GM23248 (cell line): ENCODE results near the gene CNTNAP5. TPM values are rescaled to one million over a fixed set of nuclear protein-coding genes. Genes with fewer than 3 reads are reported as not detected.

ENCODE experiments used
- DNase-seq: peaks from one replicate; pipeline ENCODE4 v3.0.0-alpha.2; 2015
- H2AFZ ChIP-seq: fragments of 200-600 bp; sonication (generic); 2 replicates; pipeline ENCODE4 v1.6.1; 2016; ENCODE audit warnings: antibody characterized with exemption
- H3F3A ChIP-seq: fragments of 200-600 bp; sonication (generic); 2 replicates; pipeline ENCODE4 v1.6.1; 2016; ENCODE audit warnings: mild to moderate bottlenecking, antibody characterized with exemption, mixed run types; ENCODE audit not compliant: insufficient read depth
- H3K27ac ChIP-seq: fragments of 200-600 bp; sonication (generic); 2 replicates; pipeline ENCODE4 v1.5.1; 2016; ENCODE audit warnings: mild to moderate bottlenecking
- H3K27me3 ChIP-seq: fragments of 200-600 bp; sonication (generic); replicated peaks from 2 replicates; pipeline ENCODE4 v1.6.1; 2016; ENCODE audit warnings: mild to moderate bottlenecking; ENCODE audit not compliant: insufficient read depth
- H3K36me3 ChIP-seq: fragments of 200-600 bp; sonication (generic); 2 replicates; pipeline ENCODE4 v1.6.1; 2016; ENCODE audit warnings: low read depth, mild to moderate bottlenecking
- H3K4me1 ChIP-seq: fragments of 200-600 bp; sonication (generic); 2 replicates; pipeline ENCODE4 v1.6.1; 2016; ENCODE audit warnings: mild to moderate bottlenecking; ENCODE audit not compliant: insufficient read depth
- H3K4me2 ChIP-seq: fragments of 200-600 bp; sonication (generic); one replicate; pipeline ENCODE4 v1.6.1; 2016; ENCODE audit warnings: mild to moderate bottlenecking; ENCODE audit not compliant: unreplicated experiment
- H3K4me3 ChIP-seq: fragments of 200-600 bp; sonication (generic); 2 replicates; pipeline ENCODE4 v1.5.1; 2016; ENCODE audit warnings: mild to moderate bottlenecking
- H3K79me2 ChIP-seq: fragments of 200-600 bp; sonication (generic); 2 replicates; pipeline ENCODE4 v1.6.1; 2016; ENCODE audit warnings: mild to moderate bottlenecking; ENCODE audit not compliant: insufficient read depth
- H3K9ac ChIP-seq: fragments of 200-600 bp; sonication (generic); 2 replicates; pipeline ENCODE4 v1.6.1; 2016; ENCODE audit warnings: mild to moderate bottlenecking
- H3K9me2 ChIP-seq: fragments of 200-600 bp; sonication (generic); 2 replicates; pipeline ENCODE4 v1.6.1; 2016; ENCODE audit warnings: mixed run types, mild to moderate bottlenecking, moderate library complexity; ENCODE audit not compliant: insufficient read depth
- H3K9me3 ChIP-seq: fragments of 200-600 bp; sonication (generic); one replicate; pipeline ENCODE4 v1.6.1; 2017; ENCODE audit warnings: low read depth
- H4K20me1 ChIP-seq: fragments of 200-600 bp; sonication (generic); 2 replicates; pipeline ENCODE4 v1.6.0; 2016; ENCODE audit not compliant: insufficient read depth
- EZH2 ChIP-seq: fragments of 200-600 bp; sonication (generic); IDR thresholded peaks from 2 replicates; pipeline ENCODE4 v1.6.1; 2018; ENCODE audit warnings: antibody characterized with exemption, mild to moderate bottlenecking; ENCODE audit not compliant: insufficient read depth, poor library complexity, severe bottlenecking
- EZH2phosphoT487 ChIP-seq: fragments of 200-600 bp; sonication (generic); IDR thresholded peaks from 2 replicates; pipeline ENCODE4 v1.6.1; 2018; ENCODE audit warnings: antibody characterized with exemption, moderate library complexity, mild to moderate bottlenecking, low read depth; ENCODE audit not compliant: insufficient read depth
- WGBS, 2 experiments: methylation state at CpG; one replicate each; pipeline ENCODE4 v1.1.6; 2015 to 2017; ENCODE audit warnings: low lambda C conversion rate in 2 of 2, low coverage in 1 of 2; ENCODE audit errors: missing lambda C conversion rate in 2 of 2; 5-methylcytosine and 5-hydroxymethylcytosine counted together
- in situ Hi-C: fragments of 300-500 bp; cut with MboI; formaldehyde crosslinking; loops from 2 replicates; pipeline ENCODE4 v1.15.0; 2020
- polyA plus RNA-seq: library from polyadenylated mRNA; unstranded; fragments of >200 nt; fragmentation: Nextera tagmentation; extraction: Ambion mirVana; gene quantifications from 2 replicates; pipeline ENCODE4 v1.2.1, GENCODE V29; 2016
- total RNA-seq: library from RNA; depleted of rRNA; stranded (reverse); fragments of >200 nt; shearing (Covaris generic); gene quantifications from 2 replicates; pipeline ENCODE4 v1.2.3, GENCODE V29; 2014

The CNTNAP5 gene
- total and polyA plus RNA-seq, 2 experiments from 2014 or later, result not detected

DNA sequence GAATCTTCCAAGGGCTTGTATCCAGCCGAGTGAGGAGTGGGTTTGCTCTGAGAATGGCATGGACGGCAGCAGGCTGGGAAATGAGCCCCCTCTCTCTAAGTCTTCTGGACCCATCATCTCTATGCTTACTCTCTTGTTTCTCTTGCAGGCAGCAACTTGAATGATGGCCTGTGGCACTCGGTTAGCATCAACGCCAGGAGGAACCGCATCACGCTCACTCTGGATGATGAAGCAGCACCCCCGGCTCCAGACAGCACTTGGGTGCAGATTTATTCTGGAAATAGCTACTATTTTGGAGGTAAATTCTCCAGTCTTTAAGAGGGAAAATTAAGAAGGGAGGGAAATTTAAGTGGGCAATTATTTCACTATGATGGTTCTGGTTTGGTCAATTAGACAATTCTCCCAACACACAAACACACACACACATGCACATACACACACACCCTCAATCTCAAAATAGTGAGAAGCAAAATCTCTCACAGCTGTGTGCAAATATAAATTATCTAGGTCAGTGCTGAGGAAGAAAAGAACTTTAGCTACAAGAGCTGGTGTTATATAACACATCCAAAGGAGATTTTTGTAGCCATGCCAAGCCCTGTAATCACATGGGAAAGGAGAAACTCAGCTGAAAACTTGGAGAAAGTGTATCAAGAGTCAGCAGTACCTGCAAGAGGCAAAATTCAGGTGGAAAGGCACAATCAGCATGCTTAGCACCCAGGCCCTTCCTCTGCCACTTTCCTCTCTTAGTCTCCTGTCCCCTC, 499.2 kb downstream of the CNTNAP5 start:
- H3K9me3 ChIP-seq, result no peaks in the 10 kb centered on the region
- in situ Hi-C loops, result no loop called here
- no peak overlapping the region for H3K4me2 ChIP-seq
- H3K4me3 ChIP-seq, result no peak overlapping the region
- H3K27ac ChIP-seq, result no peak overlapping the region
- TF ChIP-seq EZH2phosphoT487 (no peak), EZH2 (no peak)
- no peak overlapping the region for H2AFZ ChIP-seq
- no peaks in the 10 kb centered on the region for H3F3A ChIP-seq
- DNase-seq, result no peak
- H3K27me3 ChIP-seq, result no peaks in the 10 kb centered on the region
- no peaks in the 10 kb centered on the region for H3K4me1 ChIP-seq
- no peaks in the 10 kb centered on the region for H3K79me2 ChIP-seq
- H4K20me1 ChIP-seq, result no peaks in the 10 kb centered on the region
- WGBS, 2 experiments, result 51 to 55% methylated on average over 7 of the region's 7 CpGs
- H3K36me3 ChIP-seq, result no peaks in the 10 kb centered on the region
- H3K9me2 ChIP-seq, result no peaks in the 10 kb centered on the region
- no peak overlapping the region for H3K9ac ChIP-seq

DNA sequence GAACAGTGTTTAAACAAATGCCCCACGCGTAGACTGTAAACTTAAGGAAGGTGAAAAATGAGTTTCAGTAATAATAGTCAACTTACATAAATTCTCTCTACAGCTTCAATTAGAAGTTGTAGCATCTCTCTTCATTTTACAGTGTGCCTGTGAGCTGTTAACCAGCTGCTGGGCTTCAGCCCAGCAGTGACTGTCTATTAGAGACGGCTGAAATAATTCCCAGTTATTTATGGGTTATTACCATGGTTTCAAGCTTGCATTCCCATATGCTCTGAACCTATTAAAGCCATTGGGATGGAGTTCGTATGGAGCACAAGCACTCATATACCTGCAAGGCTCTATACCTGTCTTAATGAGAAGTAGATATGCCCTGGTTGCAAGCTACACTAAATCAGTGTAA, 501.1 kb downstream of the CNTNAP5 start:
- H3K36me3 ChIP-seq, result no peaks in the 10 kb centered on the region
- no peak overlapping the region for H3K27ac ChIP-seq
- no peaks in the 10 kb centered on the region for H3K27me3 ChIP-seq
- TF ChIP-seq EZH2phosphoT487 (no peak), EZH2 (no peak)
- H3K9ac ChIP-seq, result no peak overlapping the region
- WGBS, 2 experiments, result 18 to 24% methylated on average over 4 of the region's 4 CpGs
- no peak overlapping the region for H2AFZ ChIP-seq
- no peaks in the 10 kb centered on the region for H3K9me3 ChIP-seq
- in situ Hi-C loops, result no loop called here
- H3K4me3 ChIP-seq, result no peak overlapping the region
- H4K20me1 ChIP-seq, result no peaks in the 10 kb centered on the region
- no peaks in the 10 kb centered on the region for H3K79me2 ChIP-seq
- H3K4me1 ChIP-seq, result no peaks in the 10 kb centered on the region
- H3F3A ChIP-seq, result no peaks in the 10 kb centered on the region
- no peak for DNase-seq
- no peak overlapping the region for H3K4me2 ChIP-seq
- H3K9me2 ChIP-seq, result no peaks in the 10 kb centered on the region

DNA sequence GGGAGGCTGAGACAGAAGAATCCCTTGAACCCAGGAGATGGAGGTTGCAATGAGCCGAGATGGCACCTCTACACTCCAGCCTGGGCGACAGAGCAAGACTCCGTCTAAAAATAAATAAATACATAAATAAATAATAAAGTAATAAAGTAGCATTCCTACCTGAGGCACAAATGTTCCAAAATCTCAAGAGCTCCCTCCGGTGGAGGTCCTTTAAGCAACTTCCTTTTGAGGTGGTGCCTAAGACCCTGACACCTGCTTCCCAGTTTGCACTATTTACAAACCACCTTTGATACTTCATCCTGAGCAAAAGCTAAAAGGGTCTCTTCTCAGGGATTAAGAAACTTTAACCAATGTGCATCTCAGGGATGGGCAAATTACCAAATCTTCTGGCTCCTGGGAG, 505.1 kb downstream of the CNTNAP5 start:
- Histone ChIP-seq H3K27me3 (no peaks in the 10 kb centered on the region), H4K20me1 (no peaks in the 10 kb centered on the region), H3K36me3 (no peaks in the 10 kb centered on the region), H3K79me2 (no peaks in the 10 kb centered on the region), H3K4me2 (no peak overlapping the region), H3K27ac (no peak overlapping the region), H3F3A (no peaks in the 10 kb centered on the region), H2AFZ (no peak overlapping the region), H3K9me2 (no peaks in the 10 kb centered on the region), H3K4me1 (no peaks in the 10 kb centered on the region), H3K9me3 (no peaks in the 10 kb centered on the region), H3K9ac (no peak overlapping the region), H3K4me3 (no peak overlapping the region)
- WGBS, 2 experiments, result 35 to 41% methylated on average over 4 of the region's 4 CpGs
- in situ Hi-C loops, result no loop called here
- no peak for DNase-seq
- TF ChIP-seq EZH2, result no peak
- no peak for TF ChIP-seq EZH2phosphoT487

DNA sequence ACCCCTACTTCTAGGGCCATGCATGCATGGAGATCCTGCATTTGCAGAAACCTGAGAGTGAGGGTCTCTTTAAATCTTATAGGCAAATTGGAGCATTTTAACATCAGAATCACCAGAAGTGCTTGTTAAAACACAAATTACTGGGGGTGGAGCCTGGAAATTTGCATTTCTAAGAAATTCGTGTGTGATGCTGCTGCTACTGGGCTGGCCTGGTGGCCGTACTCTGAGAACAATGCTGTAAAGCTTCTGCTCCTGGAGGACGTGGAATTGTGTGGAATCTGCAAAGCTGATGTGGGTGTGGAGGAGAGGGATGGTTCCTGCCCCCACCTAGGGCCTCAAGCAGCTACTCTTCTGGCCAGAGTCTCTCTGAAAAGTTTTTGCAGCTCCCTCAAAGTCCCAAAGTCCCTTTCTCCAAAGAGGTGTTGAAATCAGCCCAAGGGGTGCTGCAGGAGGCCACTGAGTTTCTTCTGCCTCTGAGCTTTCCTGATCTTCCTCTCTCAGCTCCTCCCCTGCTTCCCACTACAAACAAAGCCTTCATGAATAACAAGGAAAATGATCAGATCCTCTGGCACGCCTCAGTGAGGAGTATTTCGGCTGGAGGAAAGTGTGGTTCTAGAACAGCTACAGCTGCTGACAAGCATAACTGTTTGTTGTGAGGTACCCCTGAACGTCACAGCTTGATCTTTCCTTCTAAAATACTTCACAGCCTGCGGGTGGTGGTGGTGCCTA, 508.3 kb downstream of the CNTNAP5 start:
- H3K9me3 ChIP-seq, result no peaks in the 10 kb centered on the region
- no peak for DNase-seq
- H3K27me3 ChIP-seq, result no peaks in the 10 kb centered on the region
- no peaks in the 10 kb centered on the region for H3F3A ChIP-seq
- in situ Hi-C loops, result no loop called here
- H4K20me1 ChIP-seq, result no peaks in the 10 kb centered on the region
- H3K9me2 ChIP-seq, result no peaks in the 10 kb centered on the region
- TF ChIP-seq EZH2phosphoT487 (no peak), EZH2 (no peak)
- H3K27ac ChIP-seq, result no peak overlapping the region
- no peak overlapping the region for H2AFZ ChIP-seq
- no peak overlapping the region for H3K4me2 ChIP-seq
- no peaks in the 10 kb centered on the region for H3K4me1 ChIP-seq
- H3K4me3 ChIP-seq, result no peak overlapping the region
- no peaks in the 10 kb centered on the region for H3K79me2 ChIP-seq
- H3K9ac ChIP-seq, result no peak overlapping the region
- WGBS, 2 experiments, result 5% methylated on average over 7 of the region's 7 CpGs
- H3K36me3 ChIP-seq, result no peaks in the 10 kb centered on the region
